SK-N-SH treated with all-trans-retinoic acid at 6 μM for 48 hours (cell line): Measurements from ENCODE around the gene NME5.
"Not testable (repeated sequence)": the region's sequence is repeated elsewhere in the genome, so short reads cannot be mapped to it uniquely, and the experiment has no call there.

Source experiments
- ATAC-seq: fragments of 200-7000 bp; cut with Tn5 transposase; 3 replicates; pipeline ENCODE4 v1.9.1; 2020; ENCODE audit warnings: mild to moderate bottlenecking, moderate library complexity
- ARNTL ChIP-seq: fragments of 450-650 bp; formaldehyde crosslinking; IDR thresholded peaks from 2 replicates; pipeline ENCODE4 v1.5.0; 2020; ENCODE audit warnings: low read depth, mild to moderate bottlenecking, moderate library complexity, borderline replicate concordance
- BACH2 ChIP-seq: fragments of 250-450 bp; sonication (Bioruptor Pico); IDR thresholded peaks from 2 replicates; pipeline ENCODE4 v1.9.0; 2021; ENCODE audit warnings: mild to moderate bottlenecking, borderline replicate concordance
- CSDC2 ChIP-seq: fragments of 250-450 bp; sonication (Bioruptor Pico); IDR thresholded peaks from 2 replicates; pipeline ENCODE4 v1.5.0; 2020; ENCODE audit warnings: mild to moderate bottlenecking, moderate library complexity
- ESRRG ChIP-seq: fragments of 250-450 bp; sonication (Bioruptor Pico); IDR thresholded peaks from 2 replicates; pipeline ENCODE4 v1.6.1; 2021; ENCODE audit warnings: mild to moderate bottlenecking
- GLIS3 ChIP-seq: fragments of 250-450 bp; sonication (Bioruptor Pico); IDR thresholded peaks from 2 replicates; pipeline ENCODE4 v1.5.0; 2020; ENCODE audit warnings: mild to moderate bottlenecking, moderate library complexity
- ISL1 ChIP-seq: fragments of 250-450 bp; sonication (Bioruptor Pico); IDR thresholded peaks from 2 replicates; pipeline ENCODE4 v2.1.2; 2022; ENCODE audit warnings: mild to moderate bottlenecking, moderate library complexity
- OSR1 ChIP-seq: fragments of 250-450 bp; sonication (Bioruptor Pico); IDR thresholded peaks from 2 replicates; pipeline ENCODE4 v1.8.0; 2022; ENCODE audit warnings: moderate library complexity, mild to moderate bottlenecking, inconsistent platforms
- PPARA ChIP-seq: fragments of 250-450 bp; sonication (Bioruptor Pico); IDR thresholded peaks from 2 replicates; pipeline ENCODE4 v1.5.0; 2020; ENCODE audit warnings: mild to moderate bottlenecking, borderline replicate concordance
- TCF4 ChIP-seq: fragments of 250-450 bp; sonication (Bioruptor Pico); IDR thresholded peaks from 2 replicates; pipeline ENCODE4 v1.8.0; 2021; ENCODE audit warnings: mild to moderate bottlenecking, moderate library complexity, borderline replicate concordance
- TOX ChIP-seq: fragments of 250-450 bp; sonication (Bioruptor Pico); IDR thresholded peaks from 2 replicates; pipeline ENCODE4 v1.8.0; 2021; ENCODE audit warnings: mild to moderate bottlenecking, moderate library complexity, borderline replicate concordance
- ZC3H10 ChIP-seq: fragments of 250-450 bp; sonication (Bioruptor Pico); IDR thresholded peaks from 2 replicates; pipeline ENCODE4 v1.5.1; 2021; ENCODE audit warnings: mild to moderate bottlenecking, moderate library complexity
- ZFP3 ChIP-seq: fragments of 250-450 bp; sonication (Bioruptor Pico); IDR thresholded peaks from 2 replicates; pipeline ENCODE4 v1.5.0; 2020; ENCODE audit warnings: mild to moderate bottlenecking, moderate library complexity
- ZNF565 ChIP-seq: fragments of 450-650 bp; formaldehyde crosslinking; conservative IDR thresholded peaks from 2 replicates; pipeline ENCODE4 v1.5.0; 2020; ENCODE audit warnings: low read depth, mild to moderate bottlenecking, moderate library complexity
- ZNF8 ChIP-seq: fragments of 450-650 bp; formaldehyde crosslinking; IDR thresholded peaks from 2 replicates; pipeline ENCODE4 v1.5.0; 2020; ENCODE audit warnings: mild to moderate bottlenecking, moderate library complexity
- TF ChIP-seq, protein P1 (sequence below): fragments of 250-450 bp; sonication (Bioruptor Pico); IDR thresholded peaks from 2 replicates; pipeline ENCODE4 v1.5.1; 2021; ENCODE audit warnings: mild to moderate bottlenecking, moderate library complexity
- TF ChIP-seq, protein P2 (sequence below): fragments of 250-450 bp; sonication (Bioruptor Pico); IDR thresholded peaks from 2 replicates; pipeline ENCODE4 v1.5.1; 2020; ENCODE audit warnings: low read depth, mild to moderate bottlenecking, moderate library complexity
- TF ChIP-seq, protein P3 (sequence below): fragments of 250-450 bp; sonication (Bioruptor Pico); IDR thresholded peaks from 2 replicates; pipeline ENCODE4 v1.8.0; 2020; ENCODE audit warnings: mild to moderate bottlenecking, moderate library complexity, borderline replicate concordance
- TF ChIP-seq, protein P4 (sequence below): fragments of 250-450 bp; sonication (Bioruptor Pico); IDR thresholded peaks from 2 replicates; pipeline ENCODE4 v1.8.0; 2021; ENCODE audit warnings: low read depth, mild to moderate bottlenecking, moderate library complexity, borderline replicate concordance

The NME5 gene

DNA sequence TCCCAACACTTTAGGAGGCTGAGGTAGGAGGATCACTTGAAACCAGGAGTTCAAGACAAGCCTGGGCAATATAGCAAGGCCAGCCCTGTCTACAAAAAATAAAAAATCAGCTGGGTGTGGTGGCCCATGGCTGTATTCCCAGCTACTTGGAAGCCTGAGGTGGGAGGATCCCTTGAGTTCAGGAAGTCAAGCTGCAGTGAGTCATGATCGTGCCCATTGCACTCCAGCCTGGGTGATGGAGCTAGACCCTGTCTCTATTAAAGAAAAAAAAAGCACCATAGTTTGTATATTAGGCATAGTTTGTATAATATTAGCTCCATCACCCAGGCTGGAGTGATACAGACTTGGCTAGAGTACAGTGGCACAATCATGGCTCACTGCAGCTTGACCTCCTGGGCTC, 9.6 kb upstream of the NME5 start:
- TF ChIP-seq, protein P1, sequence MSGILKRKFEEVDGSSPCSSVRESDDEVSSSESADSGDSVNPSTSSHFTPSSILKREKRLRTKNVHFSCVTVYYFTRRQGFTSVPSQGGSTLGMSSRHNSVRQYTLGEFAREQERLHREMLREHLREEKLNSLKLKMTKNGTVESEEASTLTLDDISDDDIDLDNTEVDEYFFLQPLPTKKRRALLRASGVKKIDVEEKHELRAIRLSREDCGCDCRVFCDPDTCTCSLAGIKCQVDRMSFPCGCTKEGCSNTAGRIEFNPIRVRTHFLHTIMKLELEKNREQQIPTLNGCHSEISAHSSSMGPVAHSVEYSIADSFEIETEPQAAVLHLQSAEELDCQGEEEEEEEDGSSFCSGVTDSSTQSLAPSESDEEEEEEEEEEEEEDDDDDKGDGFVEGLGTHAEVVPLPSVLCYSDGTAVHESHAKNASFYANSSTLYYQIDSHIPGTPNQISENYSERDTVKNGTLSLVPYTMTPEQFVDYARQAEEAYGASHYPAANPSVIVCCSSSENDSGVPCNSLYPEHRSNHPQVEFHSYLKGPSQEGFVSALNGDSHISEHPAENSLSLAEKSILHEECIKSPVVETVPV (CRISPR knock-in tag) = no peak
- TF ChIP-seq ESRRG (CRISPR knock-in tag) (no peak), ZFP3 (CRISPR knock-in tag) (no peak), ZNF8 (no peak), BACH2 (no peak), PPARA (CRISPR knock-in tag) (no peak), CSDC2 (CRISPR knock-in tag) (no peak), OSR1 (CRISPR knock-in tag) (no peak), ZC3H10 (CRISPR knock-in tag) (no peak), ISL1 (CRISPR knock-in tag) (no peak)
- TF ChIP-seq, protein P2, sequence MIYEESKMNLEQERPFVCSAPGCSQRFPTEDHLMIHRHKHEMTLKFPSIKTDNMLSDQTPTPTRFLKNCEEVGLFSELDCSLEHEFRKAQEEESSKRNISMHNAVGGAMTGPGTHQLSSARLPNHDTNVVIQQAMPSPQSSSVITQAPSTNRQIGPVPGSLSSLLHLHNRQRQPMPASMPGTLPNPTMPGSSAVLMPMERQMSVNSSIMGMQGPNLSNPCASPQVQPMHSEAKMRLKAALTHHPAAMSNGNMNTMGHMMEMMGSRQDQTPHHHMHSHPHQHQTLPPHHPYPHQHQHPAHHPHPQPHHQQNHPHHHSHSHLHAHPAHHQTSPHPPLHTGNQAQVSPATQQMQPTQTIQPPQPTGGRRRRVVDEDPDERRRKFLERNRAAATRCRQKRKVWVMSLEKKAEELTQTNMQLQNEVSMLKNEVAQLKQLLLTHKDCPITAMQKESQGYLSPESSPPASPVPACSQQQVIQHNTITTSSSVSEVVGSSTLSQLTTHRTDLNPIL (CRISPR knock-in tag) = no peak
- TF ChIP-seq, all 23 proteins: peak for 0
- ATAC-seq = peak; percentile 78

DNA sequence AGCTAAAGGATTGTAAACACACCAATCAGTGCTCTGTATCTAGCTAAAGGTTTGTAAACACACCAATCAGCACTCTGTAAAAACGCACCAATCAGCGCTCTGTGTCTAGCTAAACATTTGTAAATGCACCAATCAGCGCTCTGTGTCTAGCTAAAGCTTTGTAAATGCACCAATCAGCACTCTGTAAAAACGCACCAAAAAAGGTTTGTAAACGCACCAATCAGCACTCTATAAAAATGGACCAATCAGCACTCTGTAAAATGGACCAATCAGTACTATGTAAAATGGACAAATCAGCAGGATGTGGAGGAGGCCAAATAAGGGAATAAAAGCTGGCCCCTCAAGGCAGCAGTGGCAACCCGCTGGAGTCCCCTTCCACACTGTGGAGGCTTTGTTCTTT, 4.3 kb upstream of the NME5 start:
- not testable (repeated sequence) for ATAC-seq

DNA sequence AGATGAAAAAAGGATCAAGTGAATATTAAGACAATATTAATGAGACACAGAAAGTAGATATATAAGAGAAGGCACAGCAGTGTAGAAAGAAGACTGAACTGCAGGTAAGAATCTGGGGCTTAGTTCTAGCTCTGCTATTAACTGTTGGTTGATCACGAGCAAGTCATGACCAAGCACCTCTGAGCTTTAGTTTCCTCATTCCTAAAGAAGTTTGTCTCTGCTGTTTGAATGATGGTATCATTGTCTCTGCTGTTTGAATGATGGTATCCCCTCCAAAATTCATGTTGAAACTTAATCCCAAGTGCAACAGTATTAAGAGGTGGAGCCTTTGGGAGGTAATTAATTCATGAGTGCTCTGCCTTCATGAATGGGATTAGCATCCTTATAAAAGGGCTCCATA, 2.5 kb upstream of the NME5 start:
- no peak for TF ChIP-seq ZNF565
- no peak for TF ChIP-seq GLIS3
- TF ChIP-seq BACH2 = no peak
- no peak for TF ChIP-seq OSR1 (CRISPR knock-in tag)
- no peak for TF ChIP-seq TOX (CRISPR knock-in tag)
- TF ChIP-seq, protein P2 (CRISPR knock-in tag) = no peak
- TF ChIP-seq, protein P3, sequence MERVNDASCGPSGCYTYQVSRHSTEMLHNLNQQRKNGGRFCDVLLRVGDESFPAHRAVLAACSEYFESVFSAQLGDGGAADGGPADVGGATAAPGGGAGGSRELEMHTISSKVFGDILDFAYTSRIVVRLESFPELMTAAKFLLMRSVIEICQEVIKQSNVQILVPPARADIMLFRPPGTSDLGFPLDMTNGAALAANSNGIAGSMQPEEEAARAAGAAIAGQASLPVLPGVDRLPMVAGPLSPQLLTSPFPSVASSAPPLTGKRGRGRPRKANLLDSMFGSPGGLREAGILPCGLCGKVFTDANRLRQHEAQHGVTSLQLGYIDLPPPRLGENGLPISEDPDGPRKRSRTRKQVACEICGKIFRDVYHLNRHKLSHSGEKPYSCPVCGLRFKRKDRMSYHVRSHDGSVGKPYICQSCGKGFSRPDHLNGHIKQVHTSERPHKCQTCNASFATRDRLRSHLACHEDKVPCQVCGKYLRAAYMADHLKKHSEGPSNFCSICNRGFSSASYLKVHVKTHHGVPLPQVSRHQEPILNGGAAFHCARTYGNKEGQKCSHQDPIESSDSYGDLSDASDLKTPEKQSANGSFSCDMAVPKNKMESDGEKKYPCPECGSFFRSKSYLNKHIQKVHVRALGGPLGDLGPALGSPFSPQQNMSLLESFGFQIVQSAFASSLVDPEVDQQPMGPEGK (CRISPR knock-in tag) = no peak
- TF ChIP-seq ZC3H10 (CRISPR knock-in tag) = no peak
- no peak for TF ChIP-seq ZFP3 (CRISPR knock-in tag)
- ATAC-seq = no peak

DNA sequence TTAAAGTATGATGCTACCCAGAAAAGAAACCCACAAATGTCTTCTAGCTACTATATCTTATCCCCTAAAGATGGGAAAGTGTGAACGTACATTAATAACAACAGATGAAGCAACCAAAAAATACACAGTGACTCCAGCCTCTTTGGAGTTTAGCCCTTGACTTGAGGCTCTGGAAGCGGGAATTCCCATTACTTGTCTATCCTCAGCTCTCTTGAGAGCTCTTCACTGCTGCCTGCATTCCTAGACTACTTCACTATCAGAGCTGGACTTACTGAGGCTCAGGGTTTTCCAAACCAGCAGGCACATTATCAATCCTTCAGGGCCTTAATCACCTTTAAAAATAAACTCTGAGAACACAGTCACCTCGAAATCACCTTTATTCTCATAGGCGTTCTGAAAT, 1.0 kb upstream of the NME5 start:
- ATAC-seq = no peak
- TF ChIP-seq CSDC2 (CRISPR knock-in tag) (no peak), OSR1 (CRISPR knock-in tag) (no peak)
- TF ChIP-seq, protein P4, sequence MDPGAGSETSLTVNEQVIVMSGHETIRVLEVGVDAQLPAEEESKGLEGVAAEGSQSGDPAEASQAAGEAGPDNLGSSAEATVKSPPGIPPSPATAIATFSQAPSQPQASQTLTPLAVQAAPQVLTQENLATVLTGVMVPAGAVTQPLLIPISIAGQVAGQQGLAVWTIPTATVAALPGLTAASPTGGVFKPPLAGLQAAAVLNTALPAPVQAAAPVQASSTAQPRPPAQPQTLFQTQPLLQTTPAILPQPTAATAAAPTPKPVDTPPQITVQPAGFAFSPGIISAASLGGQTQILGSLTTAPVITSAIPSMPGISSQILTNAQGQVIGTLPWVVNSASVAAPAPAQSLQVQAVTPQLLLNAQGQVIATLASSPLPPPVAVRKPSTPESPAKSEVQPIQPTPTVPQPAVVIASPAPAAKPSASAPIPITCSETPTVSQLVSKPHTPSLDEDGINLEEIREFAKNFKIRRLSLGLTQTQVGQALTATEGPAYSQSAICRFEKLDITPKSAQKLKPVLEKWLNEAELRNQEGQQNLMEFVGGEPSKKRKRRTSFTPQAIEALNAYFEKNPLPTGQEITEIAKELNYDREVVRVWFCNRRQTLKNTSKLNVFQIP (CRISPR knock-in tag) = no peak

DNA sequence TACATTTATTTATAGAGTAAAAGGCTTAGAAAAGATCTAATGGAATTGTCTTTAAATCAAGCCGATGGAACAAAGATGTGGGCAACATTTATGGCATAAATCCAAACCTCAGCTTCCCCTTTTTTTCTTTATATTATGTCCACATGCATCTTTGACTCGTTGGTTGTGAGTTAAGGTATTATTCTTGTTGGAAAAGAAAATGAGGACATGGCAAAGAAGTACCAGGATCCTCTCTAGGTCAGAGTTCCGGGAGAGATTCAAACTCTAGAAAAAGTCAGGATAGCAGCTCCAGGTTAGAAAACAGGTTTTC, 508 bp upstream of the NME5 start:
- no peak for ATAC-seq

More for the DNA sequence above, 508 bp upstream of the NME5 start:
- TF ChIP-seq TCF4 (CRISPR knock-in tag) = no peak
- no peak for TF ChIP-seq ESRRG (CRISPR knock-in tag)
- no peak for TF ChIP-seq PPARA (CRISPR knock-in tag)
- no peak for TF ChIP-seq ZNF565
- TF ChIP-seq, protein P3 (CRISPR knock-in tag) = no peak
- TF ChIP-seq ARNTL (CRISPR knock-in tag) = no peak
